HG03571 (cell line): ENCODE measurements around the gene SLC9A3.
"Not testable (repeated sequence)": the region's sequence is repeated elsewhere in the genome, so short reads cannot be mapped to it uniquely, and the experiment has no call there.

Source experiments
- ATAC-seq: cut with Tn5 transposase; IDR thresholded peaks from one replicate; pipeline ENCODE4 v1.9.1; 2021; ENCODE audit not compliant: unreplicated experiment

SLC9A3 gene

DNA sequence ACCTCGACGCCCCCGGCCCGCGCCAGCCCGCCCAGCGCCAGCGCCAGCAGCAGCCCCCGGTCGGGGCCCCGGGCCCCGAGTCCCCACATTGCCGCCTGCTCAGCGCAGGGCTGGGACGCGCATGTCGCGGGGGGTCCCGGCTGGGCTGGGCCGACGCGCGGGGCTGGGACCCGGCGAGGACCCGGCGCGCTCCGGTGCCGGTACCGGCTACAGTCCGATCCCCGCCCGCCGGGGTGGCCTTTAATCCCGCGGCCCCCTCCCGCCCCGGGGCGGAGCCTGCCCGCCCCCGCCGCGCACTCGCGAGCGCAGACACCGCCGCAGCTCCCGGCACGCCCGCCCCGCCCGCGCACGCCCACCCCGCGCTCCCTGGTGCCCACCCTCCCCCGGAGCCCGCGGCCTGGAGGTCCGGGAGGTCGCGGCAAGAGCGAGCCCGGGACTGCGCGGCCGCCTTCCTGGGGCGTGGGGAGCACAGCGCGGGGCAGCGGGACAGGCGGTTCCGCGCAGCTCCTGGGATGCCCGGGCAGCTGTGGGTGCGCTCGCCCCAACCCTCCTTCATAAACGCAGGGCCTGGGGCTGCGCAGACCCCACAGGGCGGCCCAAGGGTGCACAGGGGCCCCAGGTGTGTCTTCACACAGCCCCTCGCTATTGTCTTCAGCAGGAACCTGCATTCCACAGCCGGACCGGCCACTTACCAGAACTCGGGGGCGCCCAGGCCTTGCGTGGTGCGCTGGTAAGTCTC lies at the start of gene SLC9A3:
TSS of gene SLC9A3 (minus strand) at position 216 of the 739 bp plus-strand sequence.
- ATAC-seq = no peak

DNA sequence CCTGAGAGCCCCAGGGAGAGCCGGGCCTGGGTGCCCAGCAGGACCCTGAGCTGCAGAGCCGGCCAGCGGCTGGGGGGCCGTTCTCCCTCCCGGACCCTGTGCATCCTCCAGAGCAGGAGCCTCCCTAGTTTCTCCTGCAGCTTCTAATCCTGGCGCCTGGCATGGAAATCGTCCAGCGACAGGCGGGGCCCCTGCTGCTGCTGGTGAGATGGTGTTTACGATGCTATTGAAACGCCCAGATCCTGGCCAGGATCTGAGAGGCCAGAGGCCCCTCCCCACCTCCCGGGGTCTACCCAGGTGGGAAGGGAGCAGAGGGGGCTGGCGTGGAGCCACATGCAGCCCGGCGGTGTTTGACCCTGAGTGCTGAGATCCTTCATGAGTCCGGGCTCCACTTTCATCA lies 49.7 kb upstream of the SLC9A3 start:
- ATAC-seq = no peak

DNA sequence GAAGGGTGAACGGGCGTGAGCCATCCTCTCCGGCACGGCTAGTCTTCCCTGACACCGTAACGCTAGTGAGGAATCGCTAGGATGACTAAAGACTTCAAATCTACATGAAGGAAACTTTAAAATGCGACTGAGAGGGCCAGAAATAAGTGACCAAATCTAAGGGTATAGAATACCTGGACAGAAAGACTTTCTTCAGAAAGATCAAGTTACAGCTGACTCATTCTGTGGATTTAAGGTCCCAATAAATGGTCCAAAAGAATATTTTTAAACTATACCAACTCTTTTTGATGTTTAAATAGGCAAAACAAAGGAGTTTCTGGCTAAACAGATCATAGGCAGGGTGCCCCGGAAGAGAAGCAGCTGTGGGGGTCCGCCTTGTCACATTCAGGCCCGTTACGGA lies 49.0 kb upstream of the SLC9A3 start:
- ATAC-seq = no peak

DNA sequence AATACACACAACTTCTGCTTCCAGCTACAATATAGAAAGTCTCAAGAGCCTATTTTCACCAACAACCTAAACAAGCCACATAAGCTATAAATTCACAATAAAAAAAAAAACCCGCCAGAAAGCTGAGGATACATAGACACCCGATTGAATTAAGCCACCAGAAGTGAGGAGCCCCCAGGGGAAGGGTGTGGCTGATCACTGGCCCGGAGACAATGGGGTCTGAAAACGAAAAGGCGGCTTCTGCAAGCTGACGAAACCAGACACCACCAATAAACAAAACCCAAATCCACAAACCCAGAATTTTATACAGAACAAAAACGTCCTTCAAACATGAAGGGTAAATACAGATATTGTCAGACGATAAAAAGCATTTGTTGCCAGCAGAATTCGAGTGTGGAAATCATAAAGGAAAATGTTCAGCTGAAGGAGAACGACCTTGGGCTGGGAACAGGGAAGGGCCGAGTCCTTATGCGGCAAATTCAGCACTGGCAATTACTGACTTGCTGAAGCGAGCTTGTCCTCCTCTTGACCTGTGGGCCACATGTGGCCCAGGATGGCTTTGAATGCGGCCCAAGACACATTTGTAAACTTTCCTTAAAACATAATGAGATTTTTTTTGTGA lies 48.3 kb upstream of the SLC9A3 start:
- ATAC-seq = no peak

DNA sequence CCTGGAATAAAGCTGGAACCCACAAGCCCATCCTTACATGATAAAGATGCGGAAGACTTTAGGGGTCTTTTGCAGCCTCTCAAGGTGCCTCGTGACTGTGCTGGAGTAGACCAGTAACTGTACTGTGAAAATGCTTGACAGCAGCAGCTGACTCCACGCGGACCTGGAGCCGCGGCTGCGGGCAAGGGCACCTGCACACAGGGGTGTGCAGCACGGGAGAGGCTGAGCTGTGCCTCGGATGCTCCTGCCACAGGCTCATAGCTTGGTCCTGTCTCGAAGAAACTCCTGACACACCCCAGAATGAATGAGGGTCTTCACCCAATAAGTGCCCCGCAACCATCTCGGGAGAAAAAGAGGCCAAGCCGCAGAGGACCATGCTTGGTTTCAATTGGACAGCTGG lies 47.5 kb upstream of the SLC9A3 start:
- no peak for ATAC-seq

DNA sequence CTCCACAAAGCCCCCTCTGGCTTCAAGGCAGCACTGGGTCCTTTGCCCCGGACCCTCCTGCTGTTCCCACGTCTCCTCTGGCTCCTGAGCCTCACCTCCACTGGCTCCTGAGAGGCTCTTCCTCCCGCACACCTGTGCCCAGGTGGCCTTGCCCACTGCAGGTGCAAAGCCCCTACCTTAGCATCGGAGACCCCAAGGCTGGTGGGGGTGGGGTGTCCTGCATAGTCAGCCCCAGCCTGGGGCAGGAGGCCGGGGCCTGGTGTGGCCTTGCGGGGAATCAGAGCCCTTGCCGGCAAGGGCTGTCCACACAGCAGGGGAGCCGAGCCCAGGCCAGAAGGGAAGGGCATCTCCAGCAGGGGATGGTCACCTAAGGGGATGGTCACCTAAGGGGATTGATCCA lies 46.6 kb upstream of the SLC9A3 start:
- no peak for ATAC-seq

DNA sequence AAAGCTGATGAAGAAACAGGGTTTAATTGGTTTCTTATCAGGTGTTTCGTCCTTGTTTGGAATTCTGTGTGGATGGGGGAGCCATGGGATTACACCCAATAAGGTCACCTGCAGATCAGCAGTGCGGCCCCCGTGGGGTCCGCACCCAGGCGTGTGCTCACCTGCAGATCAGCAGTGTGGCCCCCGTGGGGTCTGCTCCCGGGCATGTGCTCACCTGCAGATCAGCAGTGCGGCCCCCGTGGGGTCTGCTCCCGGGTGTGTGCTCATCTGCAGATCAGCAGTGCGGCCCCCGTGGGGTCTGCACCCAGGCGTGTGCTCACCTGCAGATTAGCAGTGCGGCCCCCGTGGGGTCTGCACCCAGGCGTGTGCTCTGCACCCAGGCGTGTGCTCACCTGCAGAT lies 46.2 kb upstream of the SLC9A3 start:
- ATAC-seq = no peak

DNA sequence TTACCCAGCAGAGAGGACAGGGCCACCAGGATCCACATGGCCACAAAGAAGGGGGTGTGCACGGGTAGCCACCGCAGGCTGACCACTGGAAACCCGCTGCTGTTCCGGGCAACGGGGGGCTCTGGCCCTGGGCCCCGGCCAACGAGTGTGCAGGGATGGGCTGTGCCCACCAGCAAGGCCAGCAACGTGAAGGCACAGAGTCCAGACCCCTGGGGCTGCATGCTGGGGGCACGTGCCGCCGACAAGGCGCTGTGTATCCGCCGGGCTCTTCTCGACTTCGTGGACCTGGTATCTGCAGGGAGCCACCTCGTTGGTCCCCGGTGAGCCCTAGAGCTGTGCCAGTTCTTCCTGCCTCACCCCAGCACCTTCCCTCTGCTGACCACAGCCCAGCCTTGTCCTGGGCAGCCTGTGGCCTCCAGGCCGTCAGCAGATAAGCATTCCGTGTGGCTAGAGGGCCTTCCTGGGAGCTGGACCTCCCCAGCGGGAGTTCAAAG lies 45.7 kb upstream of the SLC9A3 start:
- ATAC-seq = no peak

DNA sequence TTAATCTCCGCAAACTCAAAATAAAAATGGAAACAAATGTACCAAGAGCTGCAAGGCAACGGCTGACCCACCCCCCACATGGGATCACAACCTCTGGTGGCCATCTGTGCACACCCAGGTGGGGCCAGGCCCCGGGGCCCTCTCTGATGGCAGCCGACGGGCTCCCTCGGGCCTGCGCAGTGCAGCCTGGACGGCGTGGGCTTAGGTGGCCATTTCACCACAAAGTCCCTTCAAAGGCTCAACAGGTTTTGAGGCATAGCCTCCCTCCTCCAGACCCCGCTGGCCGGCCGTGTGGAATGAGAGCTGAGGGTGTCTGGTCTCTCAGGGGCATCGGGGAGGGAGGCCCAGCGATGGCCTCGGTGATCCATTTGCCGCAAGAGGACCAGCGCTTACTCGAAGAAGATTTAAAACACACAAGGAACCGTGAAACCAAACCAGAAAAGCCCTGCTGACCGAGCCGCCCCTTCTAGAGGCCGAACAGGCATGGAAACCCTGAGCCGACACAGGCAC lies 45.2 kb upstream of the SLC9A3 start:
- ATAC-seq = no peak

DNA sequence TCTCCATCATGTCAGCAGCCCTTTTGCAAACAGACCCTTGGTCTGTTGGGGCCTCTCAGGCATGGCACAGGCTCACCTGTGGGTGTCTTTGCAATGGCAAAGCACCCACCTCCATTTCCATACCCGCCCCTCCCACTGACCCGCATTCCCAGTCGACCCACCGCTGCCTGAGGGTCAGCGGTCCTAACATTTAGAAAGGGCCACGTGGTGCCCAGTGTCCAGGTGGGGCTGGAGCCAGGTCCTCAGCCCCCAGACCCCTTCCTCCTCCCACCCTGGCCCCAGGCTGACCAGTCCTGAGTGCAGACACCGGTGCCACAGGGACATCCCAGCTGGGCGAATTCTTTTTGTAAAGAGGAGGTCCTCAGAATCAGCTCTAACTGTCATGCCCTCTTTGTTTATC lies 44.6 kb upstream of the SLC9A3 start:
- no peak for ATAC-seq

DNA sequence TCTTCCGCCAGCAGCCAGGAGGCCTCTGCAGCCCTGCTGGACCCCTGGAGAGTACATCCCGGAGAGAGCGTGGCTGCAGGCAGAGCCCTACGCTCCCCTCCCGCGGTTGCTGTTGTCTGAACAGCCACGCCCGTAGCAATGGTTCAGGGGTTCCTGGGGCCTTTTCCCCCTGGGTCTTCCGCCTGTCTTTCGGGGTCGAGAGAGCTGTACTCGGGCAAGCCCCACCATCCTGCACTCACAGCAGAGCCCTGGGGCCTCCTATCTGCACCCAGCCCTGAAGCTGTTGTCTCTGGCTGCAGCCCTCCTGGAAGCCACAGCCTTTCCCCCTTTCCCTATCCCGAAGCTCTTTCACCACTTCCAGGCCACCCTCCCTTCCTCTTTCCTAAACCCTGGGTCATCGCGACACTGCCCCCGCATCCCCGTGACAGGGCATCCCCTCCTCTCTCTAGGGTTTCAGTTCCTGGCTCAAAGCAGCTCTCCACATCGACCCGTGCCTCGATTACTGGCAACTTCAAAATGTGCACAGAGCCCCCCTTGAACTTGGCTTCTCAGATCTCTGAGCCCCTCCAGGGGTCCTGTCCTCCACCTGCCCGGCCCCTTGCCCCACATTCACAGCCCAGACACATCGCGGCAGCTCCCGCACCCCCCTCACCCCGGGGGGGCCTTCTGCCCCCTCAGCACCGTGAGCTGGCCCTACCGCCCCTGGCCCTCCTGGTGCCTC lies 44.0 kb upstream of the SLC9A3 start:
- ATAC-seq = no peak

DNA sequence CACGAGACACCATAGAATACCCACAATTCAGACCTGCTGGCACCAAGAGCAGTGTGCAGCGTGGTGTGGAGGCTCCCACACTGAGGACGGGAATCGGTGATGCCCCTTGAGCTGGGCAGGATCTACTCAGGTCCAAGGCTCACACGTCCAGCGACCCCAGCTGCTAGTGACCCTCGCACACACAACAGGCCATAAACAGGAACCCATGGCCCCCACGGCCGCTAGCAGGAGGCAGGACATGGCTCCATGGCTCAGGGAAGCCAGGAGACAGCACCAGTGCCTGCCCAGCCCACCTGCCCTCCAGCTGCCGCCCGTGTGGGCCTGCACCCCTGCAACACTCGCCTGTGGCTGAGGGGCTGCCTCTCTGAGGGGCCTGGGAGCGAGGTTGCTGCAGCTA lies 43.4 kb upstream of the SLC9A3 start:
- no peak for ATAC-seq

DNA sequence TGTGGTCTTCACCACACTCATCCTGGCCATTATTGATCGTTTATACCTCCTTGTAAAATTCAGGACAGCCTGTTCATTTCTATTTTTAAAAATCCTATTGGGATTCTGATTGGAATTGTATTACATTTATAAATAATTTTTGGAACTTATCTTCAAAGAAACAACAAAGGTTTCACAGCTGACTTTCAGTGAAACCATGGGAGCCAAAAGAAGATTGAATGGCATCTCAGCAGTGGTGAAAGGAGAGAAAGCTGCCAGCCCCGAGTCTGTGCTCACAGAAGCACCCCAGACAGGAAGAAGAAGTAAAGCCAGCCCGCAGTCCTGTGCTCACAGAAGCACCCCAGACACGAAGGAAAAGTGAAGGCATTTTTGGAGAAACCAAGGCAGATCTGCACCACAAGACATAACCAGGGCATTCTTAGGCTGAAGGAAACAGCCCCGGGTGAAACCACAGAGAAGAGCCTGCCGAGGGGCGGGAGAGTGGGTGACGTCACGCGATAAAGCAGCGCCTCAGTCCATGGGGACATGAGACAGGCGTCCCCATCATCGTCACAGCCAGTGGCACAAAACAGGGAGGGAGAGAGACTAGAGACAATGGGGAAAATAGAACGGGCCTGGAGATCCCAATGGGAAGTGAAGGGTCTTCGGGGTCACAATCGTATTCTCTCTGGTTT lies 42.5 kb upstream of the SLC9A3 start:
- ATAC-seq = no peak

DNA sequence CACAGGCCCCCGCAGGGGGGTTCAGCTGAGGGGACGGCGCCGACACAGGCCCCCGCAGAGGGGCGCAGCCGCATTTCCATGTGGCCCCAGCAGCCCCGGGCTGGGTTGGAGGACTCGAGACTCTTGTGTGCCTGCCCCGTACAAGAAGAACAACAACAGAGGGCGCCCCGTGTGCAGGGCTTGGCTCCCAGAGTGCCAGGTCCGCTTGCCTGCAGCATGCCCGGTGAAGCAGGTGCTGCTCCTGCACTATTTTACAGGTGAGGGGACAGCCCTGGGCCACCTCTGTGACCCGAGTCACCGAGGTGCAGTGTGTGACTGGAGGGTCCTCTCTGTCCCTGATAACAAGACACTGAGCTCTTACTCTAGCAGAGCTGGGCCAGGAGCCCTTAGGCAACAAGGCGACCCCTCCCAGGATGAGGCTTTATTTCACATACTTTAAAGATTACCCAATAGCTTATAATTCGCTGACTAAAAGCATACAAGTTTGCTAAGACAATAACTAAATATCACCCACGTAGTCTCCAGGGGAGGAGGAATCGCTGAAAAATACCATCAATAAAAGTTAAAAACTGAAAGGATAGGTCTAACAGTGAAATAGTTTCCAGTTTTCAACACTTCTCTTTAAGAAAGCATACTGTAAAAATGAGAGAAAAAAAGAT lies 41.7 kb upstream of the SLC9A3 start:
- ATAC-seq = no peak

DNA sequence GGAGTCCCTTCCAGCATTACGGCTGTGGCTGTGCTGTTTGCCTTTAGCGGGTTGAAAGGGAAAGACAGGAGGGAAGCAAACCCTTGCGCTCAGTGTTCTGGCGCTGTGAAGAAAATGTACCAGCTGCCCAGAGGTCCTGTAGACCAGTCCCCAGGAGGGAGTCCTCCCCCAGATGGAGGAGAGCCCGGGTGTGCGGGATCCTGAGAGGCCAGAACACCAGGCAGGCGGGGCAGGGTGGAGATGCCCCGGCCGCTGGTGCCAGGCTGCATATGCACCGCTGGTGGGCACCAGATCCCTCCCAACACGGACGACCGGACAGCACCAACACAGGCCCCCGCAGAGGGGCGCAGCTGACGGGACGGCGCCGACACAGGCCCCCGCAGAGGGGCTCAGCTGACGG lies 37.2 kb upstream of the SLC9A3 start:
- no peak for ATAC-seq

DNA sequence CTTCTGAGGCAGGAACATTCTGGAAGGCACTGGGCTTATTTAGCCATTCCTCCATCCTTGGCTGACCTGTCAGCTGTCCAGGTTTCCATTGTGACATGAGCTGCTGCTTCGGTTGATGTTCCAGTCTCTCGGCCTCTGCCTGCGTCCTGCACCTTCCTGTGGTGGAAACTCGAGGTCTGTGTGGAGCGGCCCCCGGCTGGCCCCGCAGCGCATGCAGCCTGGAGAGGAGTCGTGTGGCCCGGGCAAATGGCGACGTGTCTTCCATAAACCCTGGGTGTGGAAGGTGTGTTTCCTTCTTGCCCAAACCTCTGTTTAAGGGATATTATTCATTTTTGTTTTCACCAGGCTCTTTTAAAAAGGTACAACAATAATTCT lies 36.5 kb upstream of the SLC9A3 start:
- no peak for ATAC-seq

DNA sequence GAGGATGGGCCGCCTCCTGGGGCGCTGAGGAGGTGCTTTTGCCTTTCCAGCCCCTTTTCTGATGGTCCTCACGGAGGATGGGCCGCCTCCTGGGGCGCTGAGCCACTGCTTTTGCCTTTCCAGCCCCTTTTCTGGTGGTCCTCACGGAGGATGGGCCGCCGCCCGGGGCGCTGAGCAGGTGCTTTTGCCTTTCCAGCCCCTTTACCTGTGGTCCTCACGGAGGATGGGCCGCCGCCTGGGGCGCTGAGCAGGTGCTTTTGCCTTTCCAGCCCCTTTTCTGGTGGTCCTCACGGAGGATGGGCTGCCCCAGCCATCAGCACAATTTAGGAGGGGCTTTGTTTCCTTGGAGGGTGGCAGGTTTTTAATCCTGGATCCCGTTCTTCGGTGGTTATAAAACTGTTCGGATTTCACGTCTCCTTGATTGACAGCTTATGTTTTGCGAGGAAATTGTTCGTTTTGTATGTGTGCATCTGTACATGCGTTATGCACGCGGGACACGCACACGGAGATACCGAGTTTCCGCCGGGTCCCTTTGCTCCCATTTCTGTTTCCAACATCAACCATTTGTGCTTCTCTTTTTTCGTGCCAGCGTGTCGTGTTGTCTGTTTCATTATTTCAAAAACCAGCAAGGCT lies 34.7 kb upstream of the SLC9A3 start:
- ATAC-seq = no peak

DNA sequence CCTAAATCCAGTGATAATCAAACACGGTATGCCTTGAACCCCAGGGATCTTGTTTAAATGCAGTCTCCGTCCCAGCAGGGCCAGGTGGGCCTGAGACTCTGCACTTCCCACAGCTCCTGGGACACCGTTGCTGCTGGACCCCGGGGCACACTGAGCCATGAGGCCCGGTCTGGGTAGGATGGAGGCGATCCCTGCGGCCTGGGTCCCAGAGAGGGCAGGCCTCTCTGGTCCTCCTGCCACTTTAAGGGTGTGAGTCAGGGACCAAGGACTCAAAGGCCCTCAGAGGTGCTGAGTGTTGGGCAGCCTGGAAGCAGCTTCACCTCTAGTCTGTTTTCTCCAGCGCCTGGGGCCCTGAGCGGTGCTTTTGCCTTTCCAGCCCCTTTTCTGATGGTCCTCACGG lies 34.1 kb upstream of the SLC9A3 start:
- no peak for ATAC-seq

DNA sequence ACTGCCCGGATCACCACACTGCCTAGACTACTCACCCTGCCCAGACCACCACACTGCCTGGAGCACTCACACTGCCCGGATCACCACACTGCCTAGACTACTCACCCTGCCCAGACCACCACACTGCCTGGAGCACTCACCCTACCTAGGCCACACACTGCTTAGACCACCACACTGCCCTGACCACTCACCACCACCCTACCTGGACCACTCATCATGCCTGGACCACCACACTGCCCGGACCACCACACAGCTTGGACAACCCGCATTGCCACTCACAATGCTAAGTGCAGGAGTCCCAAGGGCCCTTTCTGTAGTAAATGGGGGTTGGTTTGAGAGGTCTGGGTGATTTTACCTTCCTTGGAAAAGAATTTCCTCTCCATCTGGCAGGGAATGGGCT lies 33.7 kb upstream of the SLC9A3 start:
- ATAC-seq = not testable (repeated sequence)

DNA sequence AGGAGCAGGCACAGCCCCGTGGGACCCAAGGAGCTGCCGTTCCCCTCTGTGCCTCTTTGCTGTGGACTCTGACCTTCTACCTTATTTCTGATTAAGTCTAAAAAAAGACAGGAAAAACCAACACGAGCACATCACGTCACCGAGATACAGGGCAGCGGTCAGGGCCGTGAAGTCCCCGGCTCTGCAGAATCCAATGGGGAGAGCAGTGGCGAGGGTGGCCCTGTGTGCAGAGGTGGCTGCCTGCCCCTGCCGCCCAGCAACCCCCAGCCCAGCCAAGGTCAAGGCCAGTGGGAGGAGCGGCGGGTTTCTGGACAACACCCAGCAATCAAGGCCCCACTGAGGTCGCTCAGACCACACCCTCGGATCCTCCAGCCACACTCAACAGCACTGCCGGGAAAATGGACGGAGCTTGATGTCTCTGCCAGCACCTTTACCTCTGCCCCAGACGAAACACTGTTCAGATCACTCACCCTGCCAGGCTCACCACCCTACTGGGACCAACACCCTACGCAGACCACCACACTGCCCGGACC lies 32.7 kb upstream of the SLC9A3 start:
- no peak for ATAC-seq
